ENCODE results near the gene TENM3. TPM values are rescaled to one million over a fixed set of nuclear protein-coding genes. Genes with fewer than 3 reads are reported as not detected.

The TENM3 gene
- total RNA-seq, 1 experiment from 2014 or later, result 51.3 TPM

DNA sequence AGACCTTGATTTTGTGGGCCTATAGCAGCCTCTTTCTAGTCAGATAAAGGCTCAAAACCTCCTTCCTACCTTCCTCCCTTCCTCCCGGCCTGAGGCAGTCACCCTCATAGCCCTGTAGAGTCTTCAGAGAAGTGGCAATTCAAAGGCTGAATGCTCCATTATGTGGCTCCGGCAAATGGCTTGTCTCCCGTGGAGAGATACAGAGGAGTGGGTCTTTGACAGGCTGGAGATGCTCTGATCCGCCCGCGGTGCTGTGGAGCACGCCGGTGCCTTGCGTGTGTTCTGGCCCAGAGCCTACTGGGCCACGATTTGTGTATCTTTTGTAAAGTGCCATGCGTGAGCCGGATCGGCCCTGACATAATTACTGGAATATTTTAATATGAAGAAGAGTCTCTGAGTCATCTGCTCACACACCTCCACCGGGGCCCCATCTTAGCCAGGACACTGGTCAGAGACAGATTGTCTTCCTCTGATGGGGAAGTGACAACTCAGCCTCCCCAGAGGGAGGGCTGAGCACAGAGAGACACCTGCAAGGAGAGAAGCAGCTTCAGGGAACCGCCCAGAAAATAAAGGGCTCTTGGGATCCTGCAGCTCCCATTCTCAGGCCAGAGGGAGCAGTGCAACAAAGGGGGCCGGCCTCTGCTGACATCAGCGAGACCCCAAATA is 585.3 kb downstream of the TENM3 start:
- DNase-seq (ENCODE audit: low read depth), result no peak
- in situ Hi-C loops (cut with HindIII; ENCODE audit: low pct_unique_long_range_greater_than_20kb, low sequenced_read_pairs), result no loop called here

GRCh38 chr4:182829196-182829595 is 586.0 kb downstream of the TENM3 start:
- in situ Hi-C loops (cut with HindIII; ENCODE audit: low pct_unique_long_range_greater_than_20kb, low sequenced_read_pairs), result no loop called here
- no peak for DNase-seq (ENCODE audit: low read depth)

DNA sequence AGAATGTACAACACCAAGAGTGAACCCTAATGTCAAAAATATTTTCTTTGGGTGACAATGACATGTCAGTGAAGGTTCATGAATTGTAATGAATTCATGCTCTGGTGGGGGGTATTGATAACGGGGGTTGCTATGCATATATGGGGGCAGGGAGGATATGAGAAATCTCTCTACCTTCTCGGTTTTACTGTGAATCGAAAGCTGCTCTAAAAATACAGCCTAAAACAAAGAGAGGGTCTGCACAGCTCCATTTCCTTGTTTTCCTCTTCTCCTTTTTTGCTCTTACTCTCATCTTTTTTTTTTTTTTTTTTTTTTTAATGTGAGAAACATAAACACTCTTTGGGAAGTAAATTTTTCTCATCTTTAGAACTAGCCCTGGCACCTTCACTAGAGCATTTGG is 588.2 kb downstream of the TENM3 start:
- in situ Hi-C loops (cut with HindIII; ENCODE audit: low pct_unique_long_range_greater_than_20kb, low sequenced_read_pairs), result no loop called here
- DNase-seq (ENCODE audit: low read depth), result no peak

- in situ Hi-C loops (cut with HindIII; ENCODE audit: low pct_unique_long_range_greater_than_20kb, low sequenced_read_pairs), result no loop called here
- no peak for DNase-seq (ENCODE audit: low read depth)
These were observed 589.3 kb downstream of the TENM3 start for GRCh38 chr4:182832352-182833120.

DNA sequence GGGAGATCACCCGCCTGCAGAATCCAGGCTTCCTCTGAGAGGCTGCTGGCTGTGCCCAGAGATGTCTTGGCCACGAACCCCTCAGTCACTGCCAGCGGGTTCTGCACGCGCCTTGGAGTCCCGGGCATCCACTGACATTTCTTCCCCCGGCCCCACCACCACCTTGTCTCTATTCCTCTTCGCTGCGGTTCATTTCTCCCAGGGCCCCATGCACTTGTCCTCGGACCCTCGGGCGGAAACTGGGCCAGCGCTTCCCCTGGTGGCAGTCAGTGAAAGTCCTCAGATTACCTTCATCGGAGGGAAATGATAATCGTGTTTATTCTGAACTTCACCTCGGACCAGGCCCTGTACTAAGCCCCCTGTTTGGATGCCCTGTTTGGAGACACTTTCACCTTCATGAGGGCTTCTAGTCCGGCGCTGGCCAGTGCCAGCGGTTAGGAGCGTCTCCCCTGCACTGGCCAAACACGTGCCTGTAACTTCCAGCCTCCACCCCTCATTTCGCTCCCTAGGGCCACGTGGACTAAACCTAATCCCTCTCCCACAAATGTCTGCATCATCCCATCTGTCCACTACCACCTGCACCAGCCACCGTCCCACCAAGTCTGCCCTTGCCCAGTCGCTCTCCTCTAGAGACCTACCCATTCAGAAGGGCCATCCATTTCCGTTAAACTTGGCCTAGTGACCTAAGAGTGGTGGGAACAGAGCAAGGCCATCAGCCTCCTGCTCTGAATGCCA is 592.0 kb downstream of the TENM3 start:
- in situ Hi-C loops (cut with HindIII; ENCODE audit: low pct_unique_long_range_greater_than_20kb, low sequenced_read_pairs), result no loop called here
- no peak for DNase-seq (ENCODE audit: low read depth)

DNA sequence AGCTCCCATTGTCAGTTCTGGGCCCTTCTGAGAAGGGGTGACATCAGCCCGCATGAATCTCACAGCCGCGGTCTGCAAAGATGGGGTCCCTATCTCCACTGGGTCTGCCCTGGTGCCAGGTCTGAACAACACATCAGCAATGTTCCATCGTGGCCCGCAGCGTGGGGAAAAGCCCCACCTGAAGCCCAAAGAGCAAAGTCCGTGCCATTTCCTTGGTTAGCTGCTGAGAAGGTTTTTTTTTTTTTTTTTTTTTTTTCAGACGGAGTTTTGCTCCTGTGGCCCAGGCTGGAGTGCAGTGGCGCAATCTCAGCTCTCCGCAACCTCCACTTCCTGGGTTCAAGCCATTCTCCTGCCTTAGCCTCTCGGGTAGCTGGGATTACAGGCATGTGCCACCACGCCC is 594.6 kb downstream of the TENM3 start:
- DNase-seq (ENCODE audit: low read depth), result no peak
- in situ Hi-C loops (cut with HindIII; ENCODE audit: low pct_unique_long_range_greater_than_20kb, low sequenced_read_pairs), result no loop called here

DNA sequence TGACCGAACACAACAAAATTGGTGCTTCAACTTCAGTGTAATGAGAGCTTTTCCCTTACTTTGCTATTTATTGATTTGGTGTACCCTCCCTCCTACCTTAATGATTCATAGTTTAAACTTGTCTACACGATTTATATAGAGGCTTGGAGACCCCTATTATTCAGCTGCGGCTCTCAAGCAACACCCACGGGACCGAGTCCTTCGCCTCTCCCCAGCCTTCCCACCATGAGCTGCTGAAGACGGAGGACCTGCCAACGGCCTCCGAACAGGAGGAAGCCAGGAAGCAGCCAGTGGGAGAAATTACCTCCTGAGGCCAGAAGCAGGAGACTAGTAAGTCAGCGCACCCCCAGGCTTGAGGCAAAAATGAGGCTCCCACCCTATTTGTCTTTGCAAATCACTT is 595.3 kb downstream of the TENM3 start:
- no peak for DNase-seq (ENCODE audit: low read depth)
- in situ Hi-C loops (cut with HindIII; ENCODE audit: low pct_unique_long_range_greater_than_20kb, low sequenced_read_pairs), result no loop called here

GRCh38 chr4:182839256-182839655 is 596.1 kb downstream of the TENM3 start:
- no peak for DNase-seq (ENCODE audit: low read depth)
- in situ Hi-C loops (cut with HindIII; ENCODE audit: low pct_unique_long_range_greater_than_20kb, low sequenced_read_pairs), result no loop called here

- in situ Hi-C loops (cut with HindIII; ENCODE audit: low pct_unique_long_range_greater_than_20kb, low sequenced_read_pairs), result no loop called here
- DNase-seq (ENCODE audit: low read depth), result no peak
These were observed 596.9 kb downstream of the TENM3 start for GRCh38 chr4:182840108-182840507.

DNA sequence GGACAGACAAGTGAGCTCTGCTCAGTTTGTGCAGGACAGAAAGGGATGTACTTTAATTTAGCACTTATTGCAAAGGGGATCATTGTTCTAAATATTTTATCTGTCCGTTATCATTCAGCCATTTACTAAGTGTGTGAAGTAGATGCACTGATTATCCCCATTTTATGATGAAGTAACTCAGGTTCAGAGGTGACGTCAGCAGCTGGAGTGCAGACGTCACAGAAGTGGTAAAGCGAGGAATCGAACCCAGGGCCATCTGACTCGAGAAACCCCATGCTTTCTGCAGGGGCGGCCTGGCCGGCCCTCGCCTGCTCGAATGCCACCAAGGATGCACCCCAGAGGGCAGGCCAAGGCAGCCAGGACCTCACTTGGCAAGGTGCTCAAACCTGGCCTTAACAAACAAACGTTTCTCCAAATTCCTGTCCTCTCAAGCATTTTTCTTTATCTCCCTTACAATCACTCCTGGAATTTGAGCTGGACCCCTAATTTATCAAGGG is 599.0 kb downstream of the TENM3 start:
- DNase-seq (ENCODE audit: low read depth), result no peak
- in situ Hi-C loops (cut with HindIII; ENCODE audit: low pct_unique_long_range_greater_than_20kb, low sequenced_read_pairs), result no loop called here

GRCh38 chr4:182842759-182843390 is 599.7 kb downstream of the TENM3 start:
- DNase-seq (ENCODE audit: low read depth), result no peak
- in situ Hi-C loops (cut with HindIII; ENCODE audit: low pct_unique_long_range_greater_than_20kb, low sequenced_read_pairs), result no loop called here

DNA sequence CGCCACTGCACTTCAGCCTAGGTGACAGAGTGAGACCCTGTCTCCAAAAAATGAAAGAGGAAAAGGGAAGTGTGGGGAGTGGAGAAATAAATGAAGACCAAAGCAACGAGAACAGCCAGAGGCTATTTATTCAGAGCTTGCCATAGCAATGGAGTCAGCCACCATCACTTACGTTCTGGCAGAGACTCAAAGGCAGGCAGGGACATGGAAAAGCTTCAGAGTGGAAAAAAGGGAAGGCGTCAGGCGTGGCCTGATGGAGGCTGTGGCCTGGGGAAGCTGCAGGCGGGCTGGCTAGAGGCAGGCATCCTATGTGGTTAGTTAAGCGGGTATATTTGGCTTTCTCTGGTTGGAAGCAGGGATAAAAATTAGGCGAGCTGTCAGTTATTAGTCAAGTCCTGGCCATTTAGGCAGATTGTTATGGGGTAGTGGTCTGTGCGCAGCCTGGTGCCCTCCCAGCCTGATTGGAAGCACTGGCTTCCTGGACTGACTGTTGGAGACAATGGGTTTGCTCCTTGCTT is 600.7 kb downstream of the TENM3 start:
- in situ Hi-C loops (cut with HindIII; ENCODE audit: low pct_unique_long_range_greater_than_20kb, low sequenced_read_pairs), result no loop called here
- DNase-seq (ENCODE audit: low read depth), result no peak

GRCh38 chr4:182845618-182846017 is 602.4 kb downstream of the TENM3 start:
- DNase-seq (ENCODE audit: low read depth), result no peak
- in situ Hi-C loops (cut with HindIII; ENCODE audit: low pct_unique_long_range_greater_than_20kb, low sequenced_read_pairs), result no loop called here

- DNase-seq (ENCODE audit: low read depth), result no peak
- in situ Hi-C loops (cut with HindIII; ENCODE audit: low pct_unique_long_range_greater_than_20kb, low sequenced_read_pairs), result no loop called here
These were observed 602.8 kb downstream of the TENM3 start for GRCh38 chr4:182846036-182846435.

GRCh38 chr4:182847576-182848450 is 604.6 kb downstream of the TENM3 start:
- in situ Hi-C loops (cut with HindIII; ENCODE audit: low pct_unique_long_range_greater_than_20kb, low sequenced_read_pairs), result no loop called here
- no peak for DNase-seq (ENCODE audit: low read depth)

DNA sequence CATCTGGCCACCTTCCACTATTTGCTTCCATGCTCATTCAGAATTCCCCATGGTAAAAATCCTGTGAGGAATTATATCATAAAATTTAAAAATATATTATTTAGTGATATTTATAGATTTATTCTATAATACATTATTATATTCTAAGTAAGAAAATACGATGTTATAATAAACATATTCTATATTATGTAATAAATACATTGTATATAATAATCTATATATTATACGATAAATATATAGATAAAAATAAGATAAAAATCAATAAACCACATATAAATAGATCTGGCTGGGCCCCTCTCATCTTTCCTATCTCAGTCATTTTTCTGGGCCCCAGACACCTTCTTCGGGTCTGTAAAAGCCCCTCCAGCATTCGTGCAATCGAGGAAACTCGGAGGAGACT is 605.5 kb downstream of the TENM3 start:
- in situ Hi-C loops (cut with HindIII; ENCODE audit: low pct_unique_long_range_greater_than_20kb, low sequenced_read_pairs), result no loop called here
- DNase-seq (ENCODE audit: low read depth), result no peak

Measured in Caki2 (cell line).